Measurements from ENCODE around the gene SLC6A6.

Gene SLC6A6

DNA sequence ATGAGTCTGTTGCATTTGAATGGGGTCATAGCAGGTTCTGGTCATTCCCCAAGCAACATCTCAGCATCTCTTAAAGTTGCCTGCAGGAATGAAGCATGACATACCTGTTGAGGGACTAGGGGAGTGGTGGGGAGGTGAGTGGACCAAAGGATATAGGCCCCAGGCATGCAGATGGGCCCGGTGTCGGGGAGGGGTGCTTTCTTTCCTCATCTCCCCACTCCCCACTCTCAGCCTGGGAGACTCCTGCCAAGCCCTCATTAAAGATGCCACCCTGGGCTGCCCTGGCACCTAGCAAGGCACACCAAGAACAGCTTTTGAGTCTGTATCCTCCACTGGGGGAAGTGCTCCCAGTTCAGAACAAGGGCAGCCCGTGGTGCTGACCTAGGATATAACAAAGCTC, 83.6 kb downstream of the SLC6A6 start:
- H3K4me1 ChIP-seq, result no peaks in the 10 kb centered on the region
- no peak for TF ChIP-seq Cebpa-rat (IDR thresholded peaks at IDR 0.05)
- no peak overlapping the region for H3K4me3 ChIP-seq
- H3K27ac ChIP-seq, result no peak overlapping the region
- no peaks in the 10 kb centered on the region for H3K9me3 ChIP-seq
- no peaks in the 10 kb centered on the region for H3K27me3 ChIP-seq
- H3K4me2 ChIP-seq, result no peak overlapping the region
- H3K36me3 ChIP-seq, result peaks cover 95% of the 10 kb centered on the region
- peaks cover 10% of the 10 kb centered on the region; the same call in 1 of the 2 replicates for H4K20me1 ChIP-seq
- H3K9ac ChIP-seq, result no peak overlapping the region

DNA sequence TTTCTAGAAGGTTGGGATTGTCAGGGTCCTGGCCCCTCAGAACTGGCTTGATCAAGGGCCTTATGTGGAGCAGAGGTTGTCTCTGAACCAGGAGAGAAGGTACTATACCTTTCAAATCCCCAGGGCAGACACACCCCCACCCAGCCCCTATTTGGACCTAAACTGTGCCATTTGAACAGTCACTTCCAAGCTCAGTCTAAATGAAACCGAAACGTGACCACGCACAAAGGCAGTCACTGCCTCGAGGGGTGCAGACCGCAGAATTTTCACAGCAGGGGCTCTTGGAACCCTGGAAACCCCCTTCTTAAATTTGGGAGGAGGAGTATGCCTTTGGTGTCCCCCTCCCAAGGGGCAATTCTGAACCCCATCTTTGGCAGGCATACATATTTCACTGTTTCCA, 84.1 kb downstream of the SLC6A6 start:
- TF ChIP-seq Cebpa-rat (IDR thresholded peaks at IDR 0.05), result no peak
- no peaks in the 10 kb centered on the region for H3K9me3 ChIP-seq
- H3K27me3 ChIP-seq, result no peaks in the 10 kb centered on the region
- no peaks in the 10 kb centered on the region for H3K4me1 ChIP-seq
- no peak overlapping the region for H3K4me2 ChIP-seq
- H3K4me3 ChIP-seq, result no peak overlapping the region
- H3K36me3 ChIP-seq, result peaks cover 90% of the 10 kb centered on the region
- no peak overlapping the region for H3K27ac ChIP-seq
- H3K9ac ChIP-seq, result no peak overlapping the region
- H4K20me1 ChIP-seq, result peaks cover 10% of the 10 kb centered on the region; the same call in 1 of the 2 replicates

DNA sequence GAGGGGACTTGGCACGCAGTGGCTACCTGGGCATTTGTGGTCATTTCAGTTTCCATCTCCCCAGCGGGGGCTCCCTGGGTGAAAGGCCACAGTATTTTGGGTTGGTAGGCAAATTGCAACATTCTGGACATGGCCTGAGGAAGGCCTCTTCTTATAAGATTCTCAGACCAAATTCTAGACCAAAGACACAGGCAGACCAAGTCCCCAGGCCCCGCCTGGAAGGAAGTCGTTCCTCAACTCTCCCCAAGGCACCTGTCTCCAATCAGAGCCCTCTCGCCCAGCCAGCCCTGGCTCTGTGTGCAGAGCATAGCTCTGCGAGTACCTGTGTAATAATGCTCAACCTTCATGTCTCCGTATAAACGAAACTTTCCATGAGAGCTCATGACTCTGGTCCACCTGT, 84.7 kb downstream of the SLC6A6 start:
- H4K20me1 ChIP-seq, result peaks cover 12% of the 10 kb centered on the region; the same call in 1 of the 2 replicates
- H3K9ac ChIP-seq, result no peak overlapping the region
- no peak overlapping the region for H3K27ac ChIP-seq
- no peak overlapping the region for H3K4me2 ChIP-seq
- no peaks in the 10 kb centered on the region for H3K4me1 ChIP-seq
- peaks cover 84% of the 10 kb centered on the region for H3K36me3 ChIP-seq
- no peaks in the 10 kb centered on the region for H3K27me3 ChIP-seq
- no peaks in the 10 kb centered on the region for H3K9me3 ChIP-seq
- TF ChIP-seq Cebpa-rat (IDR thresholded peaks at IDR 0.05), result no peak
- H3K4me3 ChIP-seq, result no peak overlapping the region

DNA sequence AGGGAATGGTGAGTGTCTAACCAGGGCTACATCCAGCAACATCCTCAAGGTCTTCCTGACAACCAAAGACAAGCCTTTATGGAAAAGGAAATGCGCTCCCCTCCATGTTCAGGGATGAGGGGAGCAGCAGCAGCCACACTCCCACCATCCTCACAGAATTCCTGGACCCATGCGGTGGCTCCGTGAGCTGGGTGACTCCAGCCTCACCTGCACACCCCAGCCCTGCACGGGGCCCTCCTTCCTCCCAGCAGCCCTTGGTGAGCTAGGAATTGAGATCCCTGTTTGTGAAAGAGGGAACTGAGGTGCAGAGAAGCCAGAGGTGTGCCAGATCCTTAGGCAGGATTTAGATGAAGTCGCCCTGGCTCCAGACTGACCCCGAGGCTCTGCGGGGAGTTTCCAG, 85.4 kb downstream of the SLC6A6 start:
- H3K4me1 ChIP-seq, result no peaks in the 10 kb centered on the region
- peaks cover 76% of the 10 kb centered on the region for H3K36me3 ChIP-seq
- no peaks in the 10 kb centered on the region for H3K27me3 ChIP-seq
- H3K4me2 ChIP-seq, result no peak overlapping the region
- no peak overlapping the region for H3K27ac ChIP-seq
- H3K9ac ChIP-seq, result no peak overlapping the region
- peaks cover 10% of the 10 kb centered on the region; the same call in 1 of the 2 replicates for H4K20me1 ChIP-seq
- no peak overlapping the region for H3K4me3 ChIP-seq
- H3K9me3 ChIP-seq, result no peaks in the 10 kb centered on the region
- no peak for TF ChIP-seq Cebpa-rat (IDR thresholded peaks at IDR 0.05)

DNA sequence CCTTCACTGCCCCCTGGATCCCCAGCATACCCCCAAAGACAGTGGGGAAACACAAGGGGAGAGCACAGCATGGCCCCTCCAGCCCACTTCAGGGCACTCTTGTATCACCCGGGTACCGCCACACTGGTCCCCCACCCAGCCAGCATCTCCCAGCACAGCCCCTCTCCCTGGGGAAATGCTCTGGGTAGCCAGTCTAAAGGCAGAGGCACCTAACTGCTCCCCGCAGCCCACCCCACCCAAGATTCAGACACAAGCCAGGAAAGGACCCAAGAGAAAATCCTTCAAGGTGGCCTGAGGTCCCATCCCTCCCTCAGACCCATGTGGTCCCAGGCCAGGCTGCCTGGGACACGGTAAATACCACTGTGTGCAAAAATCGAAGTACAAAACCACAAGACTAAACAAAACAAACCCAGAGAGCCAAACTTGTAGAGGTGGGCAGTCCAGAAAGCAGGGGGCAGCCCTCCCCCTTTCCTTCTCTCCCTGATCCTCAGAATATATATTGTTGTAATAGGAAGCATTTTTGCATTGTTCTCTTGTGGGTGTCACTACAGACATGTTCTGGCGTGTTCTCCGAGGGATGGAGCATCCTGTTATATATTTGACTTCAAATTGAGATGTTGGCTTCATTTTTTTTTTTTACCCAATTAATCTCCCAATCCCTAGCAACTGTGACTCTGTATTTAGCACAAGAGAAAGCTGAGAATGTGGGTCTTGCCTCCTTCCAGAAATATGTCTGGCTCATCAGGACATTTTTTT, 86.1 kb downstream of the SLC6A6 start:
- no peak overlapping the region for H3K4me2 ChIP-seq
- TF ChIP-seq Cebpa-rat (IDR thresholded peaks at IDR 0.05), result no peak
- no peaks in the 10 kb centered on the region for H3K4me1 ChIP-seq
- no peaks in the 10 kb centered on the region for H3K27me3 ChIP-seq
- no peak overlapping the region for H3K4me3 ChIP-seq
- H3K9ac ChIP-seq, result no peak overlapping the region
- peaks cover 70% of the 10 kb centered on the region for H3K36me3 ChIP-seq
- H3K9me3 ChIP-seq, result no peaks in the 10 kb centered on the region
- H4K20me1 ChIP-seq, result peaks cover 10% of the 10 kb centered on the region; the same call in 1 of the 2 replicates
- H3K27ac ChIP-seq, result 0 out of 2 replicates have a peak overlapping the region, but pooled peaks have one; percentile 9

DNA sequence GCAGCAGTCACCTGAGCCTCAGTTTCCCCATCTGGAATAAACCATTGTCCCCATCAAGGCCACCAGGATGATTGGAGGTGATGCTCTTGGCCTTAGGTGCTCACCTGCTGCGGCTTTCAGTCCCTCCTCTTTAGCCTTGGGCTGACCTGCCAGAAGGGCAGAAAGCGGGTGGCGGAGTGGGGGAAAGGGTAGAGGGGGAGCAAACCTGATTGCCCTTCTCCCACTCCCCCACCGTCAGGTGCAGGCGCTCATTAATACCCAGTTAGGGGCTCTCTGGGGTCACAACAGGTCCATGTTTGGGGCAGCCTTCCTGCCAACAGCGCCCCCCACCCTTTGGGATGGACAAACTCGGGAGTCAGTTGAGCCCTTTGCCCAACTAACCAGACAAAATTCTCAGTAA, 87.2 kb downstream of the SLC6A6 start:
- Histone ChIP-seq H3K4me2 (no peak overlapping the region), H3K36me3 (peaks cover 58% of the 10 kb centered on the region), H3K27ac (no peak overlapping the region), H3K9me3 (no peaks in the 10 kb centered on the region), H4K20me1 (peaks cover 8% of the 10 kb centered on the region; the same call in 1 of the 2 replicates), H3K4me3 (no peak overlapping the region), H3K4me1 (no peaks in the 10 kb centered on the region), H3K9ac (no peak overlapping the region), H3K27me3 (no peaks in the 10 kb centered on the region)
- TF ChIP-seq Cebpa-rat (IDR thresholded peaks at IDR 0.05), result no peak

DNA sequence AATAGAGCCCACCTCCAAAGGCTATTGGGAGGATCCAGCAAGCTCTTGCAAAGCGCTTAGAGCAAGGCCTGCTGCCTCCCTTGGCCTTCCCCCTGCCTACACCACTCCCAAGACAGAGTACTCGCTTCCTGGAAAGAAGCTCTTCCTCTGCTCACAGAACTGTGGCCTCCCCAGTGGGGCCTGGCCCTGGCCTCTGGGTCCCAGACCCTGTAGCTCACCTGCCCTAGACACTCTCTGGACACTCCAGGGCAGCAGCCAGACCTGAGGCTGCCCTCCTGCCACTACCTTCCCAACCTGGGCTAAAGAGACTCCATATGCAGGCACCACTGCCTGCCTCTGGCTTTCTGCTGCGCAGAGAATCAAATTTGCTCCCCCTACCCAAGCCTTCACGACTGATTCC, 87.8 kb downstream of the SLC6A6 start:
- H3K9ac ChIP-seq, result no peak overlapping the region
- peaks cover 52% of the 10 kb centered on the region for H3K36me3 ChIP-seq
- H3K4me2 ChIP-seq, result no peak overlapping the region
- H3K27me3 ChIP-seq, result no peaks in the 10 kb centered on the region
- no peak overlapping the region for H3K27ac ChIP-seq
- 0 out of 2 replicates have a peak, but pooled peaks cover 5% of the 10 kb centered on the region for H4K20me1 ChIP-seq
- TF ChIP-seq Cebpa-rat (IDR thresholded peaks at IDR 0.05), result no peak
- H3K4me3 ChIP-seq, result no peak overlapping the region
- H3K4me1 ChIP-seq, result no peaks in the 10 kb centered on the region
- H3K9me3 ChIP-seq, result no peaks in the 10 kb centered on the region

DNA sequence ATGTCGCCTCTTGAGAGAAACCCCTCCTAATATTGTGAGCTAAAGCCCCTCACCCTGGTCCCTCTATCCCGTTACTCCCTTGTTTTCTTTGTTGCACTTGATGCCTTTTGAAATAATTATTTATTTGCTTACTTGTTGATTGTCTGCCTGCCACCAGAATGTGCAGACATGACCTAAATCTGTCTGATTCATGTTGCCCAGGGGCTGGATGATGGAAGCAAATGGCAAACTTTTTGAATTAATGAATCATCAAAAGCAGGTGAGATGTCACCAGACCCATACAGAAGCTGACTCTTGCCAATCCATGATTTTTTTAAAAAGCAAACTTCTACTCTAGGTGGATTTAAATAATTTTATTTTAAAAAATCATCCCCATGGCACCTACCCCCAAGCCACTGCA, 88.4 kb downstream of the SLC6A6 start:
- Histone ChIP-seq H3K36me3 (peaks cover 46% of the 10 kb centered on the region), H3K27me3 (no peaks in the 10 kb centered on the region), H3K4me2 (no peak overlapping the region), H4K20me1 (0 out of 2 replicates have a peak, but pooled peaks cover 5% of the 10 kb centered on the region), H3K9me3 (no peaks in the 10 kb centered on the region), H3K4me3 (no peak overlapping the region), H3K9ac (no peak overlapping the region), H3K4me1 (no peaks in the 10 kb centered on the region), H3K27ac (no peak overlapping the region)
- no peak for TF ChIP-seq Cebpa-rat (IDR thresholded peaks at IDR 0.05)

DNA sequence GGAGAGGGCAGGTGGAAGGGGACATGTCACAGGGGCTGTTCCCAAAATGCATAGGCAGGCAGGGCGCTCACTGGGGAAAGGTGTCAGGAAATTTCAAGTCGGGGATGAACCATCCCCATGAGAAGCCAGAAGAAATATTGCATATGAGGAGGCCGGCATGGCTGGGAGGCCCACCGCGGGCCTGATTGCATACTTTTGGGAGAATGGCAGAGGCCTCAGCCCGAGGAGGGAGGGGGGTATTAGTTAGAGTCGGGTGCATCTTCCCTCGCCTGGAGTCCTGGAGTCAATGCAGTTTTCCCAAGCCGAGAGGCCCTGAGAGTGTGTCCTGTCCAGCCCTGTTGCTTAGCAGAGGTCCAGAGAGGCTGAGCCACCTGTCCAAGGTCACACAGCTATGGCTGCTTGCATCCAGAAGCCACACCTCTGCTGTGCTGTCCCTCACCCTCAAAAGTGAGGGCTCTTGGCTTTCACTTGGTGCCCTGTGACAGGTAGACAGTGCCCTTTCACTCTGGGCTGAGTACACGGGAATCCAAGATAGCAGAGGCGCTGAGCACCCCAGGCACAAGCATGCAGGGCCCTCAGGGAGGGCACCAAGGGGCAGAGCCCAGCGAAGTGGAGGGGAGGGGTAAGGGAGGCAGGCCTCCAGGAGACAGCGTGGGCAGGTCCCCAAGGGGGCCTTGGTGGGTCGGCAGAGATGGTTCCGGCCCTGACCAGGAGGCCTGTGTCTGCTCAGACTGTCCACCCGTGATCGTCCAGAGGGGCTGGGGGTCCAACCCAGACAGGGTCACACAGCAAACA, 89.2 kb downstream of the SLC6A6 start:
- H4K20me1 ChIP-seq, result 0 out of 2 replicates have a peak, but pooled peaks cover 5% of the 10 kb centered on the region
- no peak overlapping the region for H3K27ac ChIP-seq
- no peaks in the 10 kb centered on the region for H3K9me3 ChIP-seq
- no peak overlapping the region for H3K9ac ChIP-seq
- no peaks in the 10 kb centered on the region for H3K4me1 ChIP-seq
- H3K36me3 ChIP-seq, result peaks cover 38% of the 10 kb centered on the region
- H3K4me2 ChIP-seq, result no peak overlapping the region
- H3K4me3 ChIP-seq, result no peak overlapping the region
- TF ChIP-seq Cebpa-rat (IDR thresholded peaks at IDR 0.05), result no peak
- H3K27me3 ChIP-seq, result no peaks in the 10 kb centered on the region
